H9 (cell line): ENCODE results near the gene TTC28. TPM values are rescaled to one million over a fixed set of nuclear protein-coding genes. Genes with fewer than 3 reads are reported as not detected.

Source experiments
- DNase-seq: peaks from one replicate; pipeline ENCODE4 v3.0.0-alpha.2; 2017
- H2AFZ ChIP-seq: one replicate; pipeline ENCODE4 v1.6.1; 2013; ENCODE audit warnings: mild to moderate bottlenecking, low read length, control low read depth, moderate library complexity
- H2AK5ac ChIP-seq: 2 replicates; pipeline ENCODE4 v1.6.1; 2013; ENCODE audit warnings: low read length, control low read depth, mixed read lengths; ENCODE audit not compliant: insufficient read length
- H2BK120ac ChIP-seq: one replicate; pipeline ENCODE4 v1.6.1; 2013; ENCODE audit warnings: low read depth, mild to moderate bottlenecking, low read length, control low read depth, inconsistent platforms; ENCODE audit not compliant: poor library complexity, severe bottlenecking
- H2BK12ac ChIP-seq: 2 replicates; pipeline ENCODE4 v1.6.1; 2013; ENCODE audit warnings: low read length, control low read depth, mixed read lengths, low read depth; ENCODE audit not compliant: insufficient read length
- H2BK15ac ChIP-seq: 2 replicates; pipeline ENCODE4 v1.6.1; 2013; ENCODE audit warnings: low read depth, low read length, control low read depth
- H2BK20ac ChIP-seq: one replicate; pipeline ENCODE4 v1.6.1; 2013; ENCODE audit warnings: low read depth, mild to moderate bottlenecking, low read length, control low read depth, inconsistent platforms; ENCODE audit not compliant: poor library complexity, severe bottlenecking
- H2BK5ac ChIP-seq: 2 replicates; pipeline ENCODE4 v1.6.1; 2013; ENCODE audit warnings: low read length, control low read depth, mixed read lengths; ENCODE audit not compliant: insufficient read length
- H3K14ac ChIP-seq: 2 replicates; pipeline ENCODE4 v1.6.1; 2013; ENCODE audit warnings: low read length, control low read depth; ENCODE audit not compliant: insufficient read depth
- H3K18ac ChIP-seq: 2 replicates; pipeline ENCODE4 v1.6.1; 2013; ENCODE audit warnings: low read depth, mild to moderate bottlenecking, mixed read lengths, low read length, control low read depth; ENCODE audit not compliant: insufficient read length
- H3K23ac ChIP-seq: 2 replicates; pipeline ENCODE4 v1.6.1; 2013; ENCODE audit warnings: low read length, control low read depth, mixed read lengths, low read depth; ENCODE audit not compliant: insufficient read length
- H3K23me2 ChIP-seq: 2 replicates; pipeline ENCODE4 v1.6.1; 2013; ENCODE audit warnings: low read depth, mild to moderate bottlenecking, mixed read lengths, low read length, control low read depth; ENCODE audit not compliant: insufficient read length, poor library complexity, severe bottlenecking
- H3K27ac ChIP-seq: 2 replicates; pipeline ENCODE4 v1.5.1; 2013; ENCODE audit warnings: low read length, control low read depth, mixed read lengths, low read depth; ENCODE audit not compliant: insufficient read length
- H3K27me3 ChIP-seq: 2 replicates; pipeline ENCODE4 v1.6.1; 2013; ENCODE audit warnings: low read length, control low read depth, inconsistent platforms; ENCODE audit not compliant: insufficient read depth
- H3K4ac ChIP-seq: 2 replicates; pipeline ENCODE4 v1.6.1; 2013; ENCODE audit warnings: low read depth, mild to moderate bottlenecking, control low read depth, inconsistent platforms, low read length, moderate library complexity
- H3K4me1 ChIP-seq: 2 replicates; pipeline ENCODE4 v1.6.1; 2013; ENCODE audit warnings: low read length, control low read depth, inconsistent platforms; ENCODE audit not compliant: insufficient read depth
- H3K4me2 ChIP-seq: 2 replicates; pipeline ENCODE4 v1.6.1; 2013; ENCODE audit warnings: low read length, control low read depth, mixed read lengths; ENCODE audit not compliant: insufficient read length, insufficient read depth
- H3K56ac ChIP-seq: 2 replicates; pipeline ENCODE4 v1.6.1; 2013; ENCODE audit warnings: low read depth, mild to moderate bottlenecking, mixed read lengths, low read length, control low read depth; ENCODE audit not compliant: insufficient read length
- H3K79me1 ChIP-seq: 2 replicates; pipeline ENCODE4 v1.6.1; 2013; ENCODE audit warnings: low read depth, mild to moderate bottlenecking, moderate library complexity, low read length, control low read depth, inconsistent platforms; ENCODE audit not compliant: insufficient read depth, poor library complexity, severe bottlenecking
- H3K79me2 ChIP-seq: 2 replicates; pipeline ENCODE4 v1.6.1; 2013; ENCODE audit warnings: low read length, control low read depth, inconsistent platforms; ENCODE audit not compliant: insufficient read depth
- H3K9ac ChIP-seq: 2 replicates; pipeline ENCODE4 v1.6.1; 2013; ENCODE audit warnings: low read length, control low read depth, mixed read lengths; ENCODE audit not compliant: insufficient read length; ENCODE audit errors: extremely low read depth
- H3K9me3 ChIP-seq: one replicate; pipeline ENCODE4 v1.6.1; 2013; ENCODE audit warnings: low read depth, low read length, inconsistent platforms; ENCODE audit not compliant: control insufficient read depth
- H3T11ph ChIP-seq: one replicate; pipeline ENCODE4 v1.6.1; 2013; ENCODE audit warnings: mild to moderate bottlenecking, low read length, control low read depth, inconsistent platforms
- H4K20me1 ChIP-seq: one replicate; pipeline ENCODE4 v1.6.1; 2013; ENCODE audit not compliant: control insufficient read depth, insufficient read length, insufficient read depth
- H4K5ac ChIP-seq: 2 replicates; pipeline ENCODE4 v1.6.1; 2013; ENCODE audit warnings: low read depth, mild to moderate bottlenecking, mixed read lengths, low read length, control low read depth; ENCODE audit not compliant: insufficient read length
- H4K8ac ChIP-seq: replicated peaks from 2 replicates; pipeline ENCODE4 v1.6.1; 2013; ENCODE audit warnings: low read length, control low read depth, mixed read lengths, low read depth; ENCODE audit not compliant: insufficient read length
- H4K91ac ChIP-seq: 2 replicates; pipeline ENCODE4 v1.6.1; 2013; ENCODE audit warnings: low read depth, mild to moderate bottlenecking, moderate library complexity, mixed read lengths, low read length, control low read depth; ENCODE audit not compliant: insufficient read length
- H3K27ac Mint-ChIP-seq, 3 experiments: 2 replicates in 2 of 3; 3 replicates in 1 of 3; pipeline ENCODE4 v1.8.0; 2020 to 2021; ENCODE audit warnings: mixed read lengths in 3 of 3, mild to moderate bottlenecking in 1 of 3, moderate library complexity in 1 of 3
- H3K27me3 Mint-ChIP-seq: 2 replicates; pipeline ENCODE4 v1.8.0; 2021; ENCODE audit warnings: low read depth, mild to moderate bottlenecking, moderate library complexity, mixed read lengths
- H3K36me3 Mint-ChIP-seq, 3 experiments: 2 replicates in 2 of 3; 3 replicates in 1 of 3; pipeline ENCODE4 v1.8.0; 2020 to 2021; ENCODE audit warnings: low read depth in 3 of 3, mixed read lengths in 3 of 3; ENCODE audit not compliant: insufficient read depth in 1 of 3
- H3K4me1 Mint-ChIP-seq, 2 experiments: 2 replicates each; pipeline ENCODE4 v1.8.0; 2020; ENCODE audit warnings: mixed read lengths in 2 of 2
- H3K4me3 Mint-ChIP-seq, 2 experiments: 2 replicates in 1 of 2; 3 replicates in 1 of 2; pipeline ENCODE4 v1.8.0; 2020 to 2021; ENCODE audit warnings: mild to moderate bottlenecking in 2 of 2, mixed read lengths in 2 of 2, moderate library complexity in 1 of 2
- H3K9me3 Mint-ChIP-seq, 2 experiments: 2 replicates in 1 of 2; 3 replicates in 1 of 2; pipeline ENCODE4 v1.8.0; 2020; ENCODE audit warnings: mild to moderate bottlenecking in 2 of 2, mixed read lengths in 2 of 2, moderate library complexity in 1 of 2
- WGBS: extraction: QIAGEN DNeasy Blood & Tissue Kit; methylation state at CpG from one replicate; pipeline ENCODE4 v1.1.7; 2013; ENCODE audit warnings: missing lambda C conversion rate, low lambda C conversion rate, mixed read lengths; ENCODE audit not compliant: insufficient read length; ENCODE audit errors: extremely low coverage; 5-methylcytosine and 5-hydroxymethylcytosine counted together
- total RNA-seq: library from RNA; stranded (reverse); gene quantifications from 2 replicates; pipeline ENCODE4 v1.2.1, GENCODE V29; 2021
- TF ChIP-seq, protein P1 (sequence below): fragments of 200-600 bp; sonication (generic); conservative IDR thresholded peaks from 3 replicates; pipeline ENCODE4 v1.8.0; 2021; ENCODE audit warnings: antibody characterized with exemption, mild to moderate bottlenecking

The TTC28 gene
- total RNA-seq, 1 experiment from 2014 or later: 13.6 TPM

DNA sequence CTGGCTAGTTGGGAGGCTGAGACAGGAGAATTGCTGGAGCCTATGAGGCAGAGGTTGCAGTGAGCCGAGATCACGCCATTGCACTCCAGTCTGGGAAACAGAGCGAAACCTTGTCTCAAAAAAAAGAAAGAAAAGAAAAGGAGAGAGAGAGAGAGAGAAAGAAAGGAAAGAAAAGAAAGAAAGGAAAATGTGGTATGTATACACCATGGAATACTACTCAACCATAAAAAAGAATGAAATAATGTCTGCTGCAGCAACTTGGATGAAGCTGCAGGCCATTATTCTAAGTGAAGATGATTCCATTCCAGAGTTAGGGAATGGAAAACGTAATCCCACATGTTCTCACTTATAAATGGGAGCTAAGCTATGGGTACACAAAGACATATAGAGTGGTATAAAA, 30.8 kb downstream of the TTC28 start:
- no peaks in the 10 kb centered on the region for H3K79me1 ChIP-seq
- H3K4me1 Mint-ChIP-seq: peaks cover 6 to 14% of the 10 kb centered on the region in 2 experiments; a peak in 3 of 4 replicates
- no peaks in the 10 kb centered on the region for H3K23me2 ChIP-seq
- no peaks in the 10 kb centered on the region for H3K9me3 ChIP-seq
- H2BK12ac ChIP-seq: no peak overlapping the region
- no peak overlapping the region for H4K8ac ChIP-seq
- TF ChIP-seq, protein P1, sequence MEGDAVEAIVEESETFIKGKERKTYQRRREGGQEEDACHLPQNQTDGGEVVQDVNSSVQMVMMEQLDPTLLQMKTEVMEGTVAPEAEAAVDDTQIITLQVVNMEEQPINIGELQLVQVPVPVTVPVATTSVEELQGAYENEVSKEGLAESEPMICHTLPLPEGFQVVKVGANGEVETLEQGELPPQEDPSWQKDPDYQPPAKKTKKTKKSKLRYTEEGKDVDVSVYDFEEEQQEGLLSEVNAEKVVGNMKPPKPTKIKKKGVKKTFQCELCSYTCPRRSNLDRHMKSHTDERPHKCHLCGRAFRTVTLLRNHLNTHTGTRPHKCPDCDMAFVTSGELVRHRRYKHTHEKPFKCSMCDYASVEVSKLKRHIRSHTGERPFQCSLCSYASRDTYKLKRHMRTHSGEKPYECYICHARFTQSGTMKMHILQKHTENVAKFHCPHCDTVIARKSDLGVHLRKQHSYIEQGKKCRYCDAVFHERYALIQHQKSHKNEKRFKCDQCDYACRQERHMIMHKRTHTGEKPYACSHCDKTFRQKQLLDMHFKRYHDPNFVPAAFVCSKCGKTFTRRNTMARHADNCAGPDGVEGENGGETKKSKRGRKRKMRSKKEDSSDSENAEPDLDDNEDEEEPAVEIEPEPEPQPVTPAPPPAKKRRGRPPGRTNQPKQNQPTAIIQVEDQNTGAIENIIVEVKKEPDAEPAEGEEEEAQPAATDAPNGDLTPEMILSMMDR: no peak
- H3K4ac ChIP-seq: no peak overlapping the region
- no peak overlapping the region for H3K9ac ChIP-seq
- no peak overlapping the region for H3K27ac Mint-ChIP-seq
- H3K9me3 Mint-ChIP-seq: no peaks in the 10 kb centered on the region; a peak in 1 of 5 replicates
- H3K23ac ChIP-seq: no peak overlapping the region
- no peak overlapping the region for H2BK20ac ChIP-seq
- DNase-seq: no peak
- H3K4me2 ChIP-seq: no peak overlapping the region
- no peak overlapping the region for H3K4me3 Mint-ChIP-seq
- no peaks in the 10 kb centered on the region for H3K4me1 ChIP-seq
- H2BK120ac ChIP-seq: no peak overlapping the region
- no peaks in the 10 kb centered on the region for H4K20me1 ChIP-seq
- H2AK5ac ChIP-seq: no peak overlapping the region
- no peaks in the 10 kb centered on the region for H3K79me2 ChIP-seq
- H3K18ac ChIP-seq: no peak overlapping the region
- H4K91ac ChIP-seq: no peak overlapping the region
- H3K27me3 Mint-ChIP-seq: no peaks in the 10 kb centered on the region
- H2BK5ac ChIP-seq: no peak overlapping the region
- no peak overlapping the region for H4K5ac ChIP-seq
- no peak overlapping the region for H3K14ac ChIP-seq
- H3K27ac ChIP-seq: no peak overlapping the region
- no peaks in the 10 kb centered on the region for H3K27me3 ChIP-seq
- H3K56ac ChIP-seq: no peak overlapping the region
- H3K36me3 Mint-ChIP-seq: peaks cover 0 to 4% (median 0%) of the 10 kb centered on the region in 3 experiments; a peak in 1 of 7 replicates
- WGBS: no CpG with 5 or more reads among the region's 4 CpGs
- no peak overlapping the region for H3T11ph ChIP-seq
- no peak overlapping the region for H2AFZ ChIP-seq
- no peak overlapping the region for H2BK15ac ChIP-seq
